Measurements from ENCODE around the gene USP32. TPM values are rescaled to one million over a fixed set of nuclear protein-coding genes. Genes with fewer than 3 reads are reported as not detected.
"Not testable (repeated sequence)": the region's sequence is repeated elsewhere in the genome, so short reads cannot be mapped to it uniquely, and the experiment has no call there.

The USP32 gene
- total and polyA plus RNA-seq, 4 donors = 11.6 to 103 (median 42.9) TPM

DNA sequence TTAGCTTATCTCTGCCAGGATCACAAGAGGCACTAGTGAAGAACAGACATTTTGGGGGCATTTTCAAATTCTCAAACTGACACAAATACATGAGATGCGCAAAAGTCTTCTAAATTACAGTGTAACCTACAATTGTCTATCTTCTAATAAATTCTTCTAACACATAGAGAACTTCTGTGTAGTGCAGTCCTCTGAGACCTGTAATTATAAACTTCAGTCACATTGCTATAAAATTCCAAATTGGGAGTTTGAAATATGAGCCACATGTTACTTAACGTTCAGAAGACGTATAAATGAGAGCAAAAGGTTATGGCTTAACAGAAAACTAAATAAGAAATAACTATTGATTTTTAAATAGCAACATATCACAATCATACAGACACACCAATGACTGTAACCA lies 12.5 kb downstream of the USP32 start:
- not testable (repeated sequence) for H3K9me3 ChIP-seq (ENCODE audit: control insufficient read depth in 4 of 4, low read length in 3 of 4); H3K9ac ChIP-seq (ENCODE audit: low read depth in 1 of 2, low read length in 2 of 2)
- 28% methylated on average over 2 of the region's 3 CpGs for WGBS

DNA sequence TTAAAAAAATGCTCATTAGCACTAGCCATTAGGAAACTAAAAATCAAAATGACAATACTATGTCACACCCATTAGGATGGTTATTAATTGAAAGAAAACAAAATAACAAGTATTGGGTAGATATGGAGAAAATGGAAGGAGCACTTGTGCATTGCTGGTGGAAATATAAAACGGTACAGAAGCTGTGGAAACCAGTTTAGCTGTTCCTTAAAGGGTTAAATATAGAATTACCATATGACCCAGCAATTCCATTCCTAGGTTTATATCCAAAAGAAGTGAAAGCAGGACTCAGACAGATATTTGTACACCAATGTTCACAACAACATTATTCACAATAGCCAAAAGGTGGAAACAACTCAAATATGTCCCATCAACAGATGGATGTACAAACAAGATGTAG lies 13.7 kb downstream of the USP32 start:
- H3K4me3 ChIP-seq (ENCODE audit: low read depth in 1 of 3, low read length in 3 of 3); H3K9me3 ChIP-seq (ENCODE audit: control insufficient read depth in 4 of 4, low read length in 3 of 4); H3K27me3 ChIP-seq (ENCODE audit: control insufficient read depth in 4 of 4, insufficient read depth in 4 of 4, low read length in 3 of 4); H3K9ac ChIP-seq (ENCODE audit: low read depth in 1 of 2, low read length in 2 of 2); H3K27ac ChIP-seq (ENCODE audit: low read depth in 1 of 2, low read length in 2 of 2); DNase-seq (ENCODE audit: low spot score); H3K4me1 ChIP-seq (ENCODE audit: control insufficient read depth in 4 of 4, insufficient read depth in 4 of 4, low read length in 3 of 4); H3K36me3 ChIP-seq (ENCODE audit: control insufficient read depth in 4 of 4, insufficient read depth in 3 of 4, low read depth in 1 of 4, low read length in 3 of 4): not testable (repeated sequence)
- WGBS = 95% methylated on average over 1 of the region's 1 CpG

More for the DNA sequence above, 12.5 kb downstream of the USP32 start:
- H3K27me3 ChIP-seq (ENCODE audit: control insufficient read depth in 4 of 4, insufficient read depth in 4 of 4, low read length in 3 of 4); H3K4me1 ChIP-seq (ENCODE audit: control insufficient read depth in 4 of 4, insufficient read depth in 4 of 4, low read length in 3 of 4); DNase-seq (ENCODE audit: low spot score); H3K36me3 ChIP-seq (ENCODE audit: control insufficient read depth in 4 of 4, insufficient read depth in 3 of 4, low read depth in 1 of 4, low read length in 3 of 4); H3K27ac ChIP-seq (ENCODE audit: low read depth in 1 of 2, low read length in 2 of 2); H3K4me3 ChIP-seq (ENCODE audit: low read depth in 1 of 3, low read length in 3 of 3): not testable (repeated sequence)

DNA sequence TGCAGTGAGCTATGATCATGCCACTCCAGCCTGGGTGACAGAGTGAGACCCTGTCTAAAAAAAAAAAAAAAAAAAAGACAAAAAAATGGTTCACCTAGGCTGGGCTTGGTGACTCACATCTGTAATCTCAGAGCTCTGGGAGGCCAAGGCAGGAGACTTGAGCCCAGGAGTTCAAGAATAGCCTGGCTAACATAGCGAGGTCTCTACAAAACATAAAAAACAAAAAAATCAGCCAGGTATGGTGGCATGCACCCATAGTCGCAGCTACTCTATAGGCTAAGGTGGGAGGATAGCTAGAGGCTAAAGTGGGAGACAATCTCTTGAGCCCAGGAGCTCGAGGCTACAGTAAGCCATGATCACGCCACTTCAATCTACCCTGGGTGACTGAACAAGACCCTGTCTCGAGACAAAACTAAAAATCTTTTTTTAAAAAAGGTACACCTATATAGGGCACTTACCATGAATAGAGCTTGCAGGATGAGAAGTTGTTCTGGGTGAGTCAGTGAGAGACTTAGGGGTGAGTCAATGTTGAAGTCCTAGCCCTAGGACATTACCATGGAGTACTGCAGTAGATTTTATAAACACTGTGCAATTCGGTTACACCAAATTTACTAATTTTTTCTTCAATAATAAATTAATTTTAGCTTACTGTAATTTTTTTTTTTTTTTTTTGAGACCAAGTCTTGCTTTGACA lies 19.0 kb downstream of the USP32 start:
- no peak for DNase-seq (ENCODE audit: low spot score)
- Histone ChIP-seq H3K27me3 (ENCODE audit: control insufficient read depth in 4 of 4, insufficient read depth in 4 of 4, low read length in 3 of 4) (no peaks in the 10 kb centered on the region), H3K9me3 (ENCODE audit: control insufficient read depth in 4 of 4, low read length in 3 of 4) (no peaks in the 10 kb centered on the region), H3K27ac (ENCODE audit: low read depth in 1 of 2, low read length in 2 of 2) (peak overlapping the region in 1 of 2 donors; percentile 3), H3K4me1 (ENCODE audit: control insufficient read depth in 4 of 4, insufficient read depth in 4 of 4, low read length in 3 of 4) (peaks cover 2 to 13% (median 8%) of the 10 kb centered on the region in 4 donors), H3K36me3 (ENCODE audit: control insufficient read depth in 4 of 4, insufficient read depth in 3 of 4, low read depth in 1 of 4, low read length in 3 of 4) (no peaks in the 10 kb centered on the region), H3K4me3 (ENCODE audit: low read depth in 1 of 3, low read length in 3 of 3) (no peak overlapping the region), H3K9ac (ENCODE audit: low read depth in 1 of 2, low read length in 2 of 2) (no peak overlapping the region)
- TF ChIP-seq, protein P1, sequence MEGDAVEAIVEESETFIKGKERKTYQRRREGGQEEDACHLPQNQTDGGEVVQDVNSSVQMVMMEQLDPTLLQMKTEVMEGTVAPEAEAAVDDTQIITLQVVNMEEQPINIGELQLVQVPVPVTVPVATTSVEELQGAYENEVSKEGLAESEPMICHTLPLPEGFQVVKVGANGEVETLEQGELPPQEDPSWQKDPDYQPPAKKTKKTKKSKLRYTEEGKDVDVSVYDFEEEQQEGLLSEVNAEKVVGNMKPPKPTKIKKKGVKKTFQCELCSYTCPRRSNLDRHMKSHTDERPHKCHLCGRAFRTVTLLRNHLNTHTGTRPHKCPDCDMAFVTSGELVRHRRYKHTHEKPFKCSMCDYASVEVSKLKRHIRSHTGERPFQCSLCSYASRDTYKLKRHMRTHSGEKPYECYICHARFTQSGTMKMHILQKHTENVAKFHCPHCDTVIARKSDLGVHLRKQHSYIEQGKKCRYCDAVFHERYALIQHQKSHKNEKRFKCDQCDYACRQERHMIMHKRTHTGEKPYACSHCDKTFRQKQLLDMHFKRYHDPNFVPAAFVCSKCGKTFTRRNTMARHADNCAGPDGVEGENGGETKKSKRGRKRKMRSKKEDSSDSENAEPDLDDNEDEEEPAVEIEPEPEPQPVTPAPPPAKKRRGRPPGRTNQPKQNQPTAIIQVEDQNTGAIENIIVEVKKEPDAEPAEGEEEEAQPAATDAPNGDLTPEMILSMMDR (IDR thresholded peaks at IDR 0.05; ENCODE audit: low read depth, low read length, missing input control) = no peak
- TF ChIP-seq HNF4A (conservative IDR thresholded peaks at IDR 0.05) (no peak), YY1 (IDR thresholded peaks at IDR 0.05) (no peak), RAD21 (IDR thresholded peaks at IDR 0.05) (no peak), EGR1 (IDR thresholded peaks at IDR 0.05; ENCODE audit: low read depth in 2 of 2) (no peak), HNF4G (IDR thresholded peaks at IDR 0.05) (no peak), NR2F2 (IDR thresholded peaks at IDR 0.05) (no peak), FOXA2 (IDR thresholded peaks at IDR 0.05) (no peak), FOXA1 (IDR thresholded peaks at IDR 0.05) (no peak)
- TF ChIP-seq, protein P2, sequence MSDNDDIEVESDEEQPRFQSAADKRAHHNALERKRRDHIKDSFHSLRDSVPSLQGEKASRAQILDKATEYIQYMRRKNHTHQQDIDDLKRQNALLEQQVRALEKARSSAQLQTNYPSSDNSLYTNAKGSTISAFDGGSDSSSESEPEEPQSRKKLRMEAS (IDR thresholded peaks at IDR 0.05) = no peak
- TF ChIP-seq, protein P3, sequence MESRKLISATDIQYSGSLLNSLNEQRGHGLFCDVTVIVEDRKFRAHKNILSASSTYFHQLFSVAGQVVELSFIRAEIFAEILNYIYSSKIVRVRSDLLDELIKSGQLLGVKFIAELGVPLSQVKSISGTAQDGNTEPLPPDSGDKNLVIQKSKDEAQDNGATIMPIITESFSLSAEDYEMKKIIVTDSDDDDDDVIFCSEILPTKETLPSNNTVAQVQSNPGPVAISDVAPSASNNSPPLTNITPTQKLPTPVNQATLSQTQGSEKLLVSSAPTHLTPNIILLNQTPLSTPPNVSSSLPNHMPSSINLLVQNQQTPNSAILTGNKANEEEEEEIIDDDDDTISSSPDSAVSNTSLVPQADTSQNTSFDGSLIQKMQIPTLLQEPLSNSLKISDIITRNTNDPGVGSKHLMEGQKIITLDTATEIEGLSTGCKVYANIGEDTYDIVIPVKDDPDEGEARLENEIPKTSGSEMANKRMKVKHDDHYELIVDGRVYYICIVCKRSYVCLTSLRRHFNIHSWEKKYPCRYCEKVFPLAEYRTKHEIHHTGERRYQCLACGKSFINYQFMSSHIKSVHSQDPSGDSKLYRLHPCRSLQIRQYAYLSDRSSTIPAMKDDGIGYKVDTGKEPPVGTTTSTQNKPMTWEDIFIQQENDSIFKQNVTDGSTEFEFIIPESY (IDR thresholded peaks at IDR 0.05) = no peak
- TF ChIP-seq, protein P4, sequence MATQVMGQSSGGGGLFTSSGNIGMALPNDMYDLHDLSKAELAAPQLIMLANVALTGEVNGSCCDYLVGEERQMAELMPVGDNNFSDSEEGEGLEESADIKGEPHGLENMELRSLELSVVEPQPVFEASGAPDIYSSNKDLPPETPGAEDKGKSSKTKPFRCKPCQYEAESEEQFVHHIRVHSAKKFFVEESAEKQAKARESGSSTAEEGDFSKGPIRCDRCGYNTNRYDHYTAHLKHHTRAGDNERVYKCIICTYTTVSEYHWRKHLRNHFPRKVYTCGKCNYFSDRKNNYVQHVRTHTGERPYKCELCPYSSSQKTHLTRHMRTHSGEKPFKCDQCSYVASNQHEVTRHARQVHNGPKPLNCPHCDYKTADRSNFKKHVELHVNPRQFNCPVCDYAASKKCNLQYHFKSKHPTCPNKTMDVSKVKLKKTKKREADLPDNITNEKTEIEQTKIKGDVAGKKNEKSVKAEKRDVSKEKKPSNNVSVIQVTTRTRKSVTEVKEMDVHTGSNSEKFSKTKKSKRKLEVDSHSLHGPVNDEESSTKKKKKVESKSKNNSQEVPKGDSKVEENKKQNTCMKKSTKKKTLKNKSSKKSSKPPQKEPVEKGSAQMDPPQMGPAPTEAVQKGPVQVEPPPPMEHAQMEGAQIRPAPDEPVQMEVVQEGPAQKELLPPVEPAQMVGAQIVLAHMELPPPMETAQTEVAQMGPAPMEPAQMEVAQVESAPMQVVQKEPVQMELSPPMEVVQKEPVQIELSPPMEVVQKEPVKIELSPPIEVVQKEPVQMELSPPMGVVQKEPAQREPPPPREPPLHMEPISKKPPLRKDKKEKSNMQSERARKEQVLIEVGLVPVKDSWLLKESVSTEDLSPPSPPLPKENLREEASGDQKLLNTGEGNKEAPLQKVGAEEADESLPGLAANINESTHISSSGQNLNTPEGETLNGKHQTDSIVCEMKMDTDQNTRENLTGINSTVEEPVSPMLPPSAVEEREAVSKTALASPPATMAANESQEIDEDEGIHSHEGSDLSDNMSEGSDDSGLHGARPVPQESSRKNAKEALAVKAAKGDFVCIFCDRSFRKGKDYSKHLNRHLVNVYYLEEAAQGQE (IDR thresholded peaks at IDR 0.05) = no peak
- TF ChIP-seq, protein P5, sequence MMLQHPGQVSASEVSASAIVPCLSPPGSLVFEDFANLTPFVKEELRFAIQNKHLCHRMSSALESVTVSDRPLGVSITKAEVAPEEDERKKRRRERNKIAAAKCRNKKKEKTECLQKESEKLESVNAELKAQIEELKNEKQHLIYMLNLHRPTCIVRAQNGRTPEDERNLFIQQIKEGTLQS (IDR thresholded peaks at IDR 0.05) = no peak
- WGBS = 96% methylated on average over 6 of the region's 6 CpGs
